ENCODE data around the gene KRT40.

KRT40 gene

GRCh38 chr17:40931311-40931710 lies 52.8 kb downstream of the KRT40 start:
- no peak overlapping the region for H3K4me3 Mint-ChIP-seq
- H3K36me3 Mint-ChIP-seq (ENCODE audit: low read depth) = no peaks in the 10 kb centered on the region
- H3K27me3 Mint-ChIP-seq = peaks cover 54% of the 10 kb centered on the region
- no peaks in the 10 kb centered on the region for H3K9me3 Mint-ChIP-seq
- DNase-seq = no peak
- no peak overlapping the region for H3K27ac Mint-ChIP-seq
- H3K4me1 Mint-ChIP-seq (ENCODE audit: low read depth) = no peaks in the 10 kb centered on the region
